IMR-90 (cell line): ENCODE measurements around the gene ECHS1. TPM values are rescaled to one million over a fixed set of nuclear protein-coding genes. Genes with fewer than 3 reads are reported as not detected.
A peak's percentile ranks its signal among the peaks of the same experiment; 100 is the strongest.

ENCODE experiments used
- ATAC-seq: fragments of 200-7000 bp; cut with Tn5 transposase; 2 replicates; pipeline ENCODE4 v1.9.1; 2020; ENCODE audit warnings: low read depth, mild to moderate bottlenecking, moderate library complexity
- BruUV-seq: library from RNA; stranded (reverse); fragments of 400-500 nt; replicated peaks from 2 replicates; lab custom pipeline; 2021; lab: Mats Ljungman, UMichigan
- CTCF ChIA-PET: fragments of 300-600 bp; formaldehyde crosslinking; extraction: SDS; loops from one replicate; lab custom pipeline; 2021; ENCODE audit warnings: antibody characterized with exemption; lab: Yijun Ruan, JAX
- POLR2A ChIA-PET: fragments of 300-600 bp; sonication (Branson Sonifier 250); formaldehyde crosslinking; loops from one replicate; lab custom pipeline; 2022; ENCODE audit warnings: antibody characterized with exemption; ENCODE audit not compliant: unreplicated experiment; lab: Charles Lee
- DNase-seq: peaks from one replicate; pipeline ENCODE4 v3.0.0; 2013
- H2AFZ ChIP-seq: replicated peaks from 2 replicates; pipeline ENCODE3; 2013; ENCODE audit warnings: low read length, mild to moderate bottlenecking; ENCODE audit not compliant: poor library complexity
- H2AK5ac ChIP-seq: 2 replicates; pipeline ENCODE4 v1.6.1; 2013; ENCODE audit warnings: low read depth, low read length, inconsistent platforms
- H2AK9ac ChIP-seq: replicated peaks from 2 replicates; pipeline ENCODE3; 2013; ENCODE audit warnings: mild to moderate bottlenecking, low read depth, low read length, moderate library complexity; ENCODE audit not compliant: poor library complexity
- H2BK120ac ChIP-seq: 2 replicates; pipeline ENCODE4 v1.6.1; 2013; ENCODE audit warnings: low read depth, low read length, inconsistent platforms
- H2BK15ac ChIP-seq: 3 replicates; pipeline ENCODE4 v1.6.1; 2013; ENCODE audit warnings: low read depth, low read length, inconsistent platforms
- H2BK20ac ChIP-seq: 2 replicates; pipeline ENCODE4 v1.6.1; 2013; ENCODE audit warnings: low read depth, mild to moderate bottlenecking, inconsistent platforms, low read length, moderate library complexity
- H2BK5ac ChIP-seq: 2 replicates; pipeline ENCODE4 v1.6.1; 2013; ENCODE audit warnings: mild to moderate bottlenecking, low read depth, low read length, inconsistent platforms; ENCODE audit not compliant: poor library complexity, severe bottlenecking
- H3K14ac ChIP-seq: replicated peaks from 2 replicates; pipeline ENCODE4 v1.6.1; 2013; ENCODE audit warnings: low read depth, low read length, inconsistent platforms
- H3K18ac ChIP-seq: 2 replicates; pipeline ENCODE4 v1.6.1; 2013; ENCODE audit warnings: low read depth, low read length, control low read depth
- H3K23ac ChIP-seq: 2 replicates; pipeline ENCODE4 v1.6.1; 2013; ENCODE audit warnings: low read depth, low read length, inconsistent platforms
- H3K27ac ChIP-seq: 2 replicates; pipeline ENCODE4 v1.5.1; 2013; ENCODE audit warnings: mild to moderate bottlenecking, control low read depth, low read length; ENCODE audit not compliant: insufficient read depth
- H3K27me3 ChIP-seq: 2 replicates; pipeline ENCODE4 v1.6.1; 2013; ENCODE audit warnings: low read length; ENCODE audit not compliant: control insufficient read depth, insufficient read depth
- H3K36me3 ChIP-seq: 2 replicates; pipeline ENCODE4 v1.6.1; 2013; ENCODE audit warnings: low read length, mixed read lengths; ENCODE audit not compliant: control insufficient read depth, insufficient read depth
- H3K4ac ChIP-seq: 2 replicates; pipeline ENCODE4 v1.6.1; 2013; ENCODE audit warnings: low read depth, low read length, inconsistent platforms
- H3K4me1 ChIP-seq: 2 replicates; pipeline ENCODE4 v1.6.1; 2013; ENCODE audit warnings: low read length, mixed read lengths; ENCODE audit not compliant: control insufficient read depth, insufficient read depth
- H3K4me2 ChIP-seq: 2 replicates; pipeline ENCODE4 v1.6.1; 2013; ENCODE audit warnings: low read depth, mild to moderate bottlenecking, control low read depth, low read length, moderate library complexity
- H3K4me3 ChIP-seq: 2 replicates; pipeline ENCODE4 v1.5.1; 2013; ENCODE audit warnings: low read depth, mild to moderate bottlenecking, control low read depth, low read length, moderate library complexity; ENCODE audit not compliant: insufficient read depth
- H3K56ac ChIP-seq: 2 replicates; pipeline ENCODE4 v1.6.1; 2013; ENCODE audit warnings: low read length, inconsistent platforms; ENCODE audit not compliant: insufficient read depth; ENCODE audit errors: extremely low read depth
- H3K79me1 ChIP-seq, 2 experiments: 2 replicates each; pipeline ENCODE4 v1.6.1; 2013; ENCODE audit warnings: low read length in 2 of 2, inconsistent platforms in 1 of 2, low read depth in 1 of 2
- H3K9ac ChIP-seq: 2 replicates; pipeline ENCODE4 v1.6.1; 2013; ENCODE audit warnings: low read depth, low read length, control low read depth
- H3K9me1 ChIP-seq: 2 replicates; pipeline ENCODE4 v1.6.1; 2013; ENCODE audit warnings: low read length, inconsistent platforms; ENCODE audit not compliant: insufficient read depth
- H3K9me3 ChIP-seq: 2 replicates; pipeline ENCODE4 v1.6.1; 2013; ENCODE audit warnings: low read length; ENCODE audit not compliant: control insufficient read depth, insufficient read depth
- H4K20me1 ChIP-seq: 2 replicates; pipeline ENCODE4 v1.6.1; 2013; ENCODE audit warnings: low read length, inconsistent platforms; ENCODE audit not compliant: insufficient read depth
- H4K5ac ChIP-seq: 2 replicates; pipeline ENCODE4 v1.6.1; 2013; ENCODE audit warnings: mild to moderate bottlenecking, low read depth, low read length, control low read depth
- H4K8ac ChIP-seq, 2 experiments: 2 replicates each; pipeline ENCODE4 v1.6.1; 2013; ENCODE audit warnings: low read depth in 2 of 2, low read length in 2 of 2, control low read depth in 1 of 2, inconsistent platforms in 1 of 2
- H4K91ac ChIP-seq: 2 replicates; pipeline ENCODE4 v1.6.1; 2013; ENCODE audit warnings: low read depth, low read length, inconsistent platforms; ENCODE audit not compliant: insufficient read depth
- BHLHE40 ChIP-seq: fragments of 150-350 bp; IDR thresholded peaks from 2 replicates; pipeline ENCODE4 v1.6.1; 2016; ENCODE audit warnings: mild to moderate bottlenecking, low read depth, low read length
- CEBPB ChIP-seq: IDR thresholded peaks from 2 replicates; pipeline ENCODE4 v1.6.1; 2012; ENCODE audit warnings: low read depth, low read length, improper control_type of control experiment
- CHD1 ChIP-seq: IDR thresholded peaks from 2 replicates; pipeline ENCODE4 v1.6.1; 2012; ENCODE audit warnings: low read depth, low read length, improper control_type of control experiment
- CTCF ChIP-seq: conservative IDR thresholded peaks from 2 replicates; pipeline ENCODE4 v1.5.1; 2012; ENCODE audit warnings: mild to moderate bottlenecking, low read depth, low read length, improper control_type of control experiment
- FOS ChIP-seq: fragments of 150-350 bp; IDR thresholded peaks from 2 replicates; pipeline ENCODE4 v1.6.1; 2016; ENCODE audit warnings: low read depth, low read length
- MAFK ChIP-seq: IDR thresholded peaks from 2 replicates; pipeline ENCODE4 v1.6.1; 2012; ENCODE audit warnings: low read depth, low read length, improper control_type of control experiment
- MAZ ChIP-seq: IDR thresholded peaks from 2 replicates; pipeline ENCODE4 v1.6.1; 2012; ENCODE audit warnings: low read depth, mild to moderate bottlenecking, low read length, improper control_type of control experiment, moderate library complexity, borderline replicate concordance
- MXI1 ChIP-seq: IDR thresholded peaks from 2 replicates; pipeline ENCODE4 v1.6.1; 2012; ENCODE audit warnings: low read depth, mild to moderate bottlenecking, low read length, moderate library complexity, borderline replicate concordance
- NFE2L2 ChIP-seq: fragments of 150-350 bp; IDR thresholded peaks from 2 replicates; pipeline ENCODE4 v1.6.1; 2016; ENCODE audit warnings: low read depth, mild to moderate bottlenecking, low read length
- POLR2A ChIP-seq: IDR thresholded peaks from 2 replicates; pipeline ENCODE4 v1.6.1; 2012; ENCODE audit warnings: mild to moderate bottlenecking, low read depth, low read length
- RAD21 ChIP-seq: IDR thresholded peaks from 2 replicates; pipeline ENCODE4 v1.6.1; 2012; ENCODE audit warnings: low read length, improper control_type of control experiment
- RCOR1 ChIP-seq: IDR thresholded peaks from 2 replicates; pipeline ENCODE4 v1.6.1; 2012; ENCODE audit warnings: mild to moderate bottlenecking, low read length, improper control_type of control experiment; ENCODE audit not compliant: insufficient replicate concordance
- RFX5 ChIP-seq: IDR thresholded peaks from 2 replicates; pipeline ENCODE4 v1.8.0; 2012; ENCODE audit warnings: low read depth, mild to moderate bottlenecking, low read length, moderate library complexity
- SMC3 ChIP-seq: fragments of 150-350 bp; IDR thresholded peaks from 2 replicates; pipeline ENCODE4 v1.6.1; 2016; ENCODE audit warnings: low read depth, mild to moderate bottlenecking, antibody characterized with exemption, low read length, moderate library complexity
- WGBS, 2 experiments: methylation state at CpG; one replicate each; pipeline versions ENCODE4 v1.1.5 to v1.1.7; 2013; ENCODE audit warnings: missing lambda C conversion rate in 2 of 2; ENCODE audit not compliant: insufficient read length in 1 of 2; ENCODE audit errors: extremely low coverage in 2 of 2; 5-methylcytosine and 5-hydroxymethylcytosine counted together
- dilution Hi-C: fragments of 300-500 bp; cut with HindIII; formaldehyde crosslinking; loops from one replicate; pipeline ENCODE4 v1.14.3; 2018; ENCODE audit warnings: low sequenced_read_pairs; ENCODE audit not compliant: unreplicated experiment
- in situ Hi-C: fragments of 300-500 bp; cut with MboI; formaldehyde crosslinking; loops from 3 replicates; pipeline ENCODE4 v1.14.3; 2019; ENCODE audit warnings: low sequenced_read_pairs, inconsistent platforms, mixed read lengths
- intact Hi-C: fragments of 100-400 bp; cut with micrococcal nuclease; formaldehyde crosslinking; loops from 2 replicates; pipeline ENCODE4 v1.10.0; 2022
- polyA plus RNA-seq, 3 experiments: library from polyadenylated mRNA; depleted of rRNA; stranded (reverse); fragments of >200 nt; gene quantifications; 2 replicates each; pipeline ENCODE4 v1.2.3, GENCODE V29; 2012; ENCODE audit warnings: low replicate concordance in 1 of 3
- total RNA-seq: library from RNA; depleted of rRNA; stranded (reverse); fragments of >200 nt; gene quantifications from 2 replicates; pipeline ENCODE4 v1.2.3, GENCODE V29; 2012
- TF ChIP-seq, protein P1 (sequence below): fragments of 150-350 bp; IDR thresholded peaks from 2 replicates; pipeline ENCODE4 v1.6.1; 2016; ENCODE audit warnings: low read depth, mild to moderate bottlenecking, low read length, moderate library complexity, borderline replicate concordance
- TF ChIP-seq, protein P2 (sequence below): fragments of 150-350 bp; IDR thresholded peaks from 2 replicates; pipeline ENCODE4 v1.6.1; 2017; ENCODE audit warnings: mild to moderate bottlenecking, antibody characterized with exemption, low read length, low read depth

Gene ECHS1
- total and polyA plus RNA-seq, 2 of the 4 experiments (the other 2 are of a cell fraction) = 60.8 to 84.2 TPM

DNA sequence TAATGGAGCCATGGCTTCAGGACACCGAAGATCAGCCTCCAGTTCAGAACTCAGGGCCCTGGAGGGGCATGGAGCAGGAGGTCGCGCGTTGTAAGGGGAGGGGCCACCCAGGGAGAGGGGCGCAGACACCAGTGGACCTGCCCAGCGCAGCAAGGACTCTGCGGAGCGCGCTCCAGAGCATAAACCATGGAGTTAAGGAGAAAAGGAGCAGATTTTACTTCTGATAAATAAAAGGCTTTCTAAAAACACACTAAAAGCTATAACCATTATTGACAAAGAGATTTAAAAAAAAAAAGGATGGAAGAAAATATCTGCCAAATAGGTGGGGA, 47.0 kb downstream of the ECHS1 start:
- no peak overlapping the region for H2BK120ac ChIP-seq
- no peak overlapping the region for H4K91ac ChIP-seq
- CTCF ChIA-PET = no interaction called here
- no peak for ATAC-seq
- no peaks in the 10 kb centered on the region for H3K36me3 ChIP-seq
- H2BK5ac ChIP-seq = no peak overlapping the region
- in situ Hi-C loops (loop anchor here (10.0 kb wide), 1 partner anchor 169 kb away; no protein-coding TSS in a partner anchor), dilution Hi-C loops (no loop called here), intact Hi-C loops (loop anchor here (10.0 kb wide), 2 partner anchors 49 to 199 kb away; partner anchors contain the start of genes CYP2E1, ECHS1 and PAOX)
- DNase-seq = no peak
- H4K8ac ChIP-seq = no peak overlapping the region
- H2AFZ ChIP-seq = peak overlapping the region; percentile 86
- no peak overlapping the region for H2BK15ac ChIP-seq
- H3K9ac ChIP-seq = no peak overlapping the region
- TF ChIP-seq NFE2L2 = no peak
- TF ChIP-seq MAFK = no peak
- no peak for TF ChIP-seq RAD21
- TF ChIP-seq BHLHE40 = no peak
- no peak for TF ChIP-seq CTCF
- TF ChIP-seq RCOR1 = no peak
- no peak for TF ChIP-seq CHD1
- TF ChIP-seq MXI1 = no peak
- TF ChIP-seq, protein P1, sequence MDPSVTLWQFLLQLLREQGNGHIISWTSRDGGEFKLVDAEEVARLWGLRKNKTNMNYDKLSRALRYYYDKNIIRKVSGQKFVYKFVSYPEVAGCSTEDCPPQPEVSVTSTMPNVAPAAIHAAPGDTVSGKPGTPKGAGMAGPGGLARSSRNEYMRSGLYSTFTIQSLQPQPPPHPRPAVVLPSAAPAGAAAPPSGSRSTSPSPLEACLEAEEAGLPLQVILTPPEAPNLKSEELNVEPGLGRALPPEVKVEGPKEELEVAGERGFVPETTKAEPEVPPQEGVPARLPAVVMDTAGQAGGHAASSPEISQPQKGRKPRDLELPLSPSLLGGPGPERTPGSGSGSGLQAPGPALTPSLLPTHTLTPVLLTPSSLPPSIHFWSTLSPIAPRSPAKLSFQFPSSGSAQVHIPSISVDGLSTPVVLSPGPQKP = no peak
- no peak for TF ChIP-seq MAZ
- no peak for TF ChIP-seq SMC3
- TF ChIP-seq CEBPB = no peak
- TF ChIP-seq FOS = no peak
- no peak for TF ChIP-seq POLR2A
- TF ChIP-seq, protein P2, sequence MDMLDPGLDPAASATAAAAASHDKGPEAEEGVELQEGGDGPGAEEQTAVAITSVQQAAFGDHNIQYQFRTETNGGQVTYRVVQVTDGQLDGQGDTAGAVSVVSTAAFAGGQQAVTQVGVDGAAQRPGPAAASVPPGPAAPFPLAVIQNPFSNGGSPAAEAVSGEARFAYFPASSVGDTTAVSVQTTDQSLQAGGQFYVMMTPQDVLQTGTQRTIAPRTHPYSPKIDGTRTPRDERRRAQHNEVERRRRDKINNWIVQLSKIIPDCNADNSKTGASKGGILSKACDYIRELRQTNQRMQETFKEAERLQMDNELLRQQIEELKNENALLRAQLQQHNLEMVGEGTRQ = no peak
- no peak for TF ChIP-seq RFX5
- no peak overlapping the region for H2BK20ac ChIP-seq
- no peak overlapping the region for H3K4me2 ChIP-seq
- H3K23ac ChIP-seq = no peak overlapping the region
- no peak overlapping the region for H3K18ac ChIP-seq
- H3K56ac ChIP-seq = no peak overlapping the region
- no peak overlapping the region for H3K27ac ChIP-seq
- H3K4me3 ChIP-seq = peak overlapping the region; percentile 48; the same call in 1 of the 2 replicates
- no peaks in the 10 kb centered on the region for H3K79me1 ChIP-seq
- WGBS, 2 experiments = 13% methylated on average over 1 of the region's 9 CpGs; no CpG with 5 or more reads in 1 of the 2 experiments
- no peak overlapping the region for H3K14ac ChIP-seq
- 0 out of 2 replicates have a peak, but pooled peaks cover 6% of the 10 kb centered on the region for H3K9me1 ChIP-seq
- POLR2A ChIA-PET = no interaction called here
- H3K4ac ChIP-seq = no peak overlapping the region
- peaks cover 18% of the 10 kb centered on the region for H3K4me1 ChIP-seq
- BruUV-seq = no TSS peak
- no peak overlapping the region for H4K5ac ChIP-seq
- peak overlapping the region; percentile 72 for H2AK9ac ChIP-seq
- H3K27me3 ChIP-seq = peaks cover 18% of the 10 kb centered on the region
- no peaks in the 10 kb centered on the region for H3K9me3 ChIP-seq
- no peak overlapping the region for H2AK5ac ChIP-seq
- 0 out of 2 replicates have a peak, but pooled peaks cover 3% of the 10 kb centered on the region for H4K20me1 ChIP-seq
